Endothelial cell of umbilical vein (primary cell): ENCODE measurements around the gene RNGTT. TPM values are rescaled to one million over a fixed set of nuclear protein-coding genes. Genes with fewer than 3 reads are reported as not detected.

Experiments
- BruUV-seq: library from RNA; stranded (reverse); fragments of 400-500 nt; replicated peaks from 2 replicates; lab custom pipeline; 2021; lab: Mats Ljungman, UMichigan
- CTCF ChIA-PET: fragments of 300-600, 350-600 bp; sonication (Branson Sonifier 250); formaldehyde crosslinking; loops from one replicate; lab custom pipeline; 2021; ENCODE audit warnings: antibody characterized with exemption, inconsistent platforms; lab: Charles Lee
- POLR2A ChIA-PET: fragments of 300-600, 350-600 bp; sonication (Branson Sonifier 250); formaldehyde crosslinking; loops from one replicate; lab custom pipeline; 2021; ENCODE audit warnings: antibody characterized with exemption, inconsistent platforms; lab: Charles Lee
- DNase-seq: peaks from one replicate; pipeline ENCODE4 v3.0.0-alpha.2; 2011; ENCODE audit warnings: low read depth, low spot score
- FAIRE-seq: peaks from 2 replicates; lab custom pipeline; 2011; peaks lifted over from hg19 to GRCh38; lab: Jason Lieb, UNC
- H2AFZ ChIP-seq: 2 replicates; pipeline ENCODE4 v1.6.0; 2012; ENCODE audit warnings: low read depth, low read length, control low read depth, inconsistent platforms
- H3K27ac ChIP-seq: 2 replicates; pipeline ENCODE4 v1.5.1; 2011; ENCODE audit warnings: low read depth, mild to moderate bottlenecking, control low read depth, low read length, moderate library complexity; ENCODE audit not compliant: insufficient read depth
- H3K27me3 ChIP-seq, 2 experiments: 2 replicates each; pipeline versions ENCODE4 v1.6.0 to v1.6.1; 2011; ENCODE audit warnings: low read length in 2 of 2, mixed read lengths in 1 of 2; ENCODE audit not compliant: control insufficient read depth in 2 of 2, insufficient read depth in 2 of 2
- H3K36me3 ChIP-seq, 2 experiments: 2 replicates in 1 of 2; 3 replicates in 1 of 2; pipeline ENCODE4 v1.5.1; 2011; ENCODE audit warnings: low read length in 2 of 2, mild to moderate bottlenecking in 1 of 2, moderate library complexity in 1 of 2; ENCODE audit not compliant: control insufficient read depth in 2 of 2, insufficient read depth in 2 of 2; ENCODE audit errors: extremely low read depth in 1 of 2
- H3K4me1 ChIP-seq: 3 replicates; pipeline ENCODE4 v1.5.1; 2011; ENCODE audit warnings: mild to moderate bottlenecking, low read length; ENCODE audit not compliant: control insufficient read depth, insufficient read depth; ENCODE audit errors: extremely low read depth
- H3K4me2 ChIP-seq: 2 replicates; pipeline ENCODE4 v1.6.1; 2011; ENCODE audit warnings: low read length, control low read depth, mixed read lengths; ENCODE audit not compliant: insufficient read depth
- H3K4me3 ChIP-seq, 3 experiments: fragments of 200-600 bp in 1 of 3; sonication (generic), shearing (Covaris generic) in 1 of 3; replicated peaks in 1 of 3; 2 replicates each; pipeline ENCODE4 v1.5.1; 2011 to 2016; ENCODE audit warnings: control low read depth in 3 of 3, low read length in 3 of 3, mild to moderate bottlenecking in 2 of 3, inconsistent platforms in 1 of 3, low read depth in 1 of 3, moderate library complexity in 1 of 3; ENCODE audit not compliant: insufficient read depth in 1 of 3
- H3K79me2 ChIP-seq: 2 replicates; pipeline ENCODE4 v1.6.0; 2012; ENCODE audit warnings: low read length, inconsistent platforms; ENCODE audit not compliant: control insufficient read depth, insufficient read depth
- H3K9ac ChIP-seq: replicated peaks from 2 replicates; pipeline ENCODE3; 2011; ENCODE audit warnings: low read length, control low read depth; ENCODE audit not compliant: insufficient read depth; ENCODE audit errors: extremely low read depth
- H3K9me1 ChIP-seq: replicated peaks from 3 replicates; pipeline ENCODE4 v1.6.0; 2011; ENCODE audit warnings: mild to moderate bottlenecking, low read length; ENCODE audit not compliant: control insufficient read depth, insufficient read depth; ENCODE audit errors: extremely low read depth
- H3K9me3 ChIP-seq: replicated peaks from 2 replicates; pipeline ENCODE4 v1.5.1; 2012; ENCODE audit warnings: low read length, inconsistent platforms; ENCODE audit not compliant: control insufficient read depth, insufficient read depth
- H4K20me1 ChIP-seq: replicated peaks from 2 replicates; pipeline ENCODE3; 2011; ENCODE audit warnings: mild to moderate bottlenecking, low read length; ENCODE audit not compliant: control insufficient read depth, insufficient read depth; ENCODE audit errors: extremely low read depth
- CTCF ChIP-seq, 2 donors: IDR thresholded peaks; 1 replicate in 1 of 2; 2 replicates in 1 of 2; pipeline ENCODE4 v1.5.1; 2011; ENCODE audit warnings: low read length in 2 of 2, mild to moderate bottlenecking in 2 of 2, moderate library complexity in 2 of 2, control low read depth in 1 of 2, inconsistent platforms in 1 of 2, low read depth in 1 of 2; ENCODE audit not compliant: insufficient read depth in 1 of 2; ENCODE audit errors: extremely low read depth in 1 of 2
- EZH2 ChIP-seq: IDR thresholded peaks from 2 replicates; pipeline ENCODE4 v1.6.1; 2012; ENCODE audit warnings: borderline replicate concordance, low read depth, mild to moderate bottlenecking, moderate library complexity, low read length, inconsistent platforms; ENCODE audit not compliant: severe bottlenecking
- FOS ChIP-seq: IDR thresholded peaks from 2 replicates; pipeline ENCODE4 v1.6.1; 2011; ENCODE audit warnings: mild to moderate bottlenecking, low read length, moderate library complexity, borderline replicate concordance; ENCODE audit not compliant: insufficient read depth
- GATA2 ChIP-seq: IDR thresholded peaks from 2 replicates; pipeline ENCODE4 v1.7.0; 2011; ENCODE audit warnings: low read depth, mild to moderate bottlenecking, moderate library complexity, mixed read lengths, low read length; ENCODE audit not compliant: insufficient read length, insufficient read depth
- JUN ChIP-seq: IDR thresholded peaks from 2 replicates; pipeline ENCODE4 v1.6.1; 2011; ENCODE audit warnings: borderline replicate concordance, low read depth; ENCODE audit not compliant: insufficient read length, insufficient read depth
- MYC ChIP-seq: IDR thresholded peaks from one replicate; pipeline ENCODE4 v1.6.1; 2011; ENCODE audit warnings: mild to moderate bottlenecking, low read depth, low read length
- POLR2A ChIP-seq: IDR thresholded peaks from 2 replicates; pipeline ENCODE4 v1.6.1; 2012; ENCODE audit warnings: low read depth, mild to moderate bottlenecking, control low read depth, low read length
- POLR2AphosphoS5 ChIP-seq: IDR thresholded peaks from 2 replicates; pipeline ENCODE4 v1.6.1; 2012; ENCODE audit warnings: low read depth, mild to moderate bottlenecking, control low read depth, low read length, moderate library complexity; ENCODE audit not compliant: insufficient read depth
- dilution Hi-C: fragments of 300-500 bp; cut with MboI; formaldehyde crosslinking; loops from one replicate; pipeline ENCODE4 v1.15.0; 2019; ENCODE audit warnings: low sequenced_read_pairs; ENCODE audit not compliant: extremely low pct_ligation_motif_present
- intact Hi-C: fragments of 100-400 bp; cut with micrococcal nuclease; formaldehyde crosslinking; loops from one replicate; pipeline ENCODE4 v1.10.0; 2022
- polyA plus RNA-seq, 4 experiments: library from polyadenylated mRNA; depleted of rRNA in 3 of 4; stranded (reverse) in 3 of 4; unstranded in 1 of 4; fragments of >200 nt; gene quantifications; 2 replicates each; pipeline versions ENCODE4 v1.2.1 to v1.2.3, GENCODE V29; 2011 to 2012; ENCODE audit warnings: missing spikeins in 1 of 4
- total RNA-seq: library from RNA; stranded (reverse); gene quantifications from 2 replicates; pipeline ENCODE4 v1.2.3, GENCODE V29; 2021

Gene RNGTT
- total and polyA plus RNA-seq, 2 donors (not counting 3 experiments of a cell fraction or from before 2014, with no cell fraction given), result 2.1 to 13.1 TPM

- BruUV-seq, result no TSS peak
- H4K20me1 ChIP-seq, result no peaks in the 10 kb centered on the region
- dilution Hi-C loops (no loop called here), intact Hi-C loops (no loop called here)
- no peak overlapping the region for H2AFZ ChIP-seq
- FAIRE-seq (no peak), DNase-seq (no peak)
- H3K27me3 ChIP-seq, result no peaks in the 10 kb centered on the region
- no peaks in the 10 kb centered on the region for H3K4me1 ChIP-seq
- H3K9ac ChIP-seq, result no peak overlapping the region
- no peaks in the 10 kb centered on the region for H3K79me2 ChIP-seq
- H3K9me1 ChIP-seq, result no peaks in the 10 kb centered on the region
- no peak overlapping the region for H3K4me3 ChIP-seq
- H3K27ac ChIP-seq, result no peak overlapping the region
- H3K36me3 ChIP-seq, result no peaks in the 10 kb centered on the region
- peaks cover 3% of the 10 kb centered on the region for H3K9me3 ChIP-seq
- TF ChIP-seq CTCF (IDR thresholded peaks at IDR 0.05; ENCODE audit: extremely low read depth in 1 of 2, insufficient read depth in 1 of 2, low read depth in 1 of 2, low read length in 2 of 2) (no peak), POLR2AphosphoS5 (no peak), MYC (no peak), JUN (no peak), FOS (no peak), EZH2 (no peak), GATA2 (no peak), POLR2A (no peak)
- no peak overlapping the region for H3K4me2 ChIP-seq
- CTCF ChIA-PET, result no interaction called here
- POLR2A ChIA-PET, result no interaction called here
Measured at GRCh38 chr6:88666901-88667300, 296.5 kb downstream of the RNGTT start.
